ENCODE results near the gene DDX41.

Gene DDX41

DNA sequence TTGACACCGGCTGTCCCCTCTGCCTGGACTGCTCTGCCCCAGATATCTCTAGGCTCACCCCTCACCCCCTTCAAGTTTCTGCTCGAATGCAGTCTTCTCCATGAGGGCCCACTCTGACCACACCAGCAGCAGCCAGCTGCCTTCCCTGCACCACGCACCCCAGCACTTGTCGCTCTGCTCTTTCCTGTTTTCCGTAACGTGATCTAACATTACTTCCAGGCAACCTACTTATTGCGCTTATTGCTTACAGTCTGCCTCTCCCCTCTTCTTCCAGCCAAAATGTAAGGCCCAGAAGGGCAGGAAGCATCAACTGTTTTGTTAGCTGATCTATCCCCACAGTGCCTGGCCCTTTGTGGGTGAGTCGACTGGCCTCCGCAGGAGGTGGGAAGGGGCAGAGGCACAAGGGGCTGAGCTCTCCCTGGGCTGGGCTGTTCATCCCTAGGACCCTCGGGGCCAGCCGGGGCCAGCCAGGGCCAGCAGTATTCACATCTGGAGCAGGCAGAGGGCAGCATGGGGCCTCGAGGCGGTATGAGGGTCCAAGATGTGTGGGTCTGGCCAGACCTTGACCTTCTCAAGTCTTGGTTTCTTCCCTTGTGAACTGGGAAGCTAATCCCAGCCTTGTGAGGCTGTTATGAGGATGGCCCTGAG, 31.7 kb downstream of the DDX41 start:
- TF ChIP-seq POLR2A (IDR thresholded peaks at IDR 0.05; ENCODE audit: low read depth, low read length), result no peak
- TF ChIP-seq TAF1 (IDR thresholded peaks at IDR 0.05; ENCODE audit: borderline replicate concordance, low read depth, low read length), result no peak
- peak; percentile 27; the same call in 1 of the 2 replicates for TF ChIP-seq POLR2AphosphoS5 (IDR thresholded peaks at IDR 0.05; ENCODE audit: low read depth, low read length)
- FAIRE-seq (no peak), DNase-seq (ENCODE audit: insufficient read length) (no peak)

DNA sequence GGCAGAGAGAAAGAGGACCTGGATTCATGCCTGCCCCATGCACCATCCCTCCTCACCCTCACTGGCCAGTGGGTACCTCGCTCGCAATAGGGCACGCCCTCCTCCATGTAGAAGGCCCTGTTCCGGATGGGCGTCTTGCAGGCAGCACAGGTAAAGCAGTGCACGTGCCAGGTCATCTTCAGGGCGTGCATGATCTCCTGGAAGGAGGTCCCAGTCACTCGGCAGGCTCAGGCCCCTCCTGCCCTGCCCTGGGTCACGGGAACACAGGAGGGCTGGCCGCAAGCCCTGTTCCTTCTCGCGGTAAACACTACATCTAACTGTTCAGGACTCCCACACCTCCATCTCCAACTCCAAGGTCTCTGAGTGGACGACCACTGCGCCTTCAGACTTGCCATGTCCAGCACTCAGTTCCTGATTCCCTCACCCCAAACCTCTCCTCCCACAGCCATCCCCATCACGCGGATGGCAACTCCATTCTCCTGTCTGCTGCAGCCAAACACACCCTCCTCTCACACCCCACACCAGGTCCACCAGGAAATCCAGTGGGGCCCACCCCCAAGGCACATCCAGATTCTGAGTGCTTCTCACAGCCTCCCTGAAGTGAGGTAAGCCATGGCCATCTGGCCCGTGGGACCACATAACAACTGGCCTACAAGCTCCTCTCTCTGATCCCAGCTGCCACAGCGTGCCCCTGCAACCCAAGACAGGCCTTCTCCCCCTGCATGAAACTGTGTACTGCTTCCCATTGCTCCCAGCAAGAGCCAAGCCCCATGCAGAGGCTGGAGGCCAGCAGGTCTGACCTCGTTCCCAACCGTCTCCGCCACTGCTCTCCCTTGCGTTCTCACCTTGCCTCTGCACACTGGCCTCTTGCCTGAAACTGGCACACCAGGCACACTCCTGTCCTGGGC, 32.5 kb downstream of the DDX41 start:
- no peak for FAIRE-seq
- DNase-seq (ENCODE audit: insufficient read length), result no peak
- TF ChIP-seq POLR2A (IDR thresholded peaks at IDR 0.05; ENCODE audit: low read depth, low read length) (peak; percentile 57), TAF1 (IDR thresholded peaks at IDR 0.05; ENCODE audit: borderline replicate concordance, low read depth, low read length) (no peak), POLR2AphosphoS5 (IDR thresholded peaks at IDR 0.05; ENCODE audit: low read depth, low read length) (peak; percentile 54)

DNA sequence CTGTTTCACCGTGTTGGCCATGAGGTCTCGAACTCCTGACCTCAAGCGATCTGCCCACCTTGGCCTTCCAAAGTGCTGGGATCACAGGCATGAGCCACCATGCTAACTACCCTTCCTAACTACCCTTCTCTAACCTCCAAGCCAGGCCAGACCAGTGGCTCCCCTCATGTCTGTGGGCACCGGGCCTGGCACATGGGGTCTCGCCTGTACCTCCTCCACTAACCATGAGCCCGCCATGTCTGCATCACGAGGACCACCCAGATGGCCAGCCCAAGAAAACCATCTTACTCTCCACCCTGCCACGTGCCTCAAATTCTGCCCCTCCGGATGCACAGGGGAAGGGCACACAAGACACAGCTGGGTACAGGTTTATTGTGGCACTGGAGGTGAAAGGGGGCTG, 33.7 kb downstream of the DDX41 start:
- DNase-seq (ENCODE audit: insufficient read length) (no peak), FAIRE-seq (no peak)
- no peak for TF ChIP-seq POLR2AphosphoS5 (IDR thresholded peaks at IDR 0.05; ENCODE audit: low read depth, low read length)
- no peak for TF ChIP-seq TAF1 (IDR thresholded peaks at IDR 0.05; ENCODE audit: borderline replicate concordance, low read depth, low read length)
- TF ChIP-seq POLR2A (IDR thresholded peaks at IDR 0.05; ENCODE audit: low read depth, low read length), result no peak; the same call in 1 of the 2 replicates

DNA sequence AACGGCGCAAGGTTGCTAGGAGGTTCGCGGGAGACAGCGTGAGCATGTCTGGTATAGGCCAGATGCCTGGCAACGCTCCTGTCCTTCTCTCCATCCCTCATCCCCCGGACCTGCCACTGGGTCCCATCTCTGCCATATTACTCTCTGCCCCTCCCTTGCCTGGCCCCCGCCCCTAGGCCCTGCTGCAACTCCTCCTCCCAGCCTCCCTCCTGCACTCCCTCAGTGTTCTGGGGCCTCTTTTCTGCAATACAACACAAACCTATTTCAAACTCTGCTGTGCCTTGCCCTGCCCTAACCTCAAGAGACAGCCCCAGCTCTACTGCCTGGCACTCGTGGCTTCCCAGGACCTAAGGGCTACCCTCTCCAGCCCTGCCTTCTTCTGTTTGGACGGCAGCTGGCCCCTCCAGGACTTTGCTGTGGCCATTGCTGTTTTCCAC, 34.4 kb downstream of the DDX41 start:
- no peak for FAIRE-seq
- DNase-seq (ENCODE audit: insufficient read length), result no peak
- peak; percentile 28; the same call in 1 of the 2 replicates for TF ChIP-seq POLR2AphosphoS5 (IDR thresholded peaks at IDR 0.05; ENCODE audit: low read depth, low read length)
- no peak for TF ChIP-seq POLR2A (IDR thresholded peaks at IDR 0.05; ENCODE audit: low read depth, low read length)

DNA sequence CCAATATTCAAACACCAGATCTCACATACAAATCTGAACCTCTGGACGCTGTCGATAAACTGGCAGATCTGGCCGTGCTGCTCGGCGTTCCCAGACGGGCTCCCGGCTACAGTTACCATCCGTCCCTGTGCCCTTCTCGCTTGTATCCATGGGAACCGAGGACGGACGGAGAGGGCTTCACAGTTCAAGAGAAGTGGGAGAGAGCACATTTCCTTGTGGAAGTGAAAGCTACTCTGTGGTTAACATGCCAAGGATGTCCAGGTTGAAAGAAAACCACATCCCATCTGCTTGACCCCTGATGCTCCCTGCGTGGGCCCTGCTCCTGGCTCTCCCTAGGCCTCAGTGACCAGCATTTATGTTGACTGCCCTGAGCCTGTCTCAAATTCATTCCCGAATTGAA, 37.0 kb downstream of the DDX41 start:
- DNase-seq (ENCODE audit: insufficient read length), result no peak
- TF ChIP-seq POLR2A (IDR thresholded peaks at IDR 0.05; ENCODE audit: low read depth, low read length) (no peak), TAF1 (IDR thresholded peaks at IDR 0.05; ENCODE audit: borderline replicate concordance, low read depth, low read length) (no peak), POLR2AphosphoS5 (IDR thresholded peaks at IDR 0.05; ENCODE audit: low read depth, low read length) (no peak)
- FAIRE-seq, result no peak

DNA sequence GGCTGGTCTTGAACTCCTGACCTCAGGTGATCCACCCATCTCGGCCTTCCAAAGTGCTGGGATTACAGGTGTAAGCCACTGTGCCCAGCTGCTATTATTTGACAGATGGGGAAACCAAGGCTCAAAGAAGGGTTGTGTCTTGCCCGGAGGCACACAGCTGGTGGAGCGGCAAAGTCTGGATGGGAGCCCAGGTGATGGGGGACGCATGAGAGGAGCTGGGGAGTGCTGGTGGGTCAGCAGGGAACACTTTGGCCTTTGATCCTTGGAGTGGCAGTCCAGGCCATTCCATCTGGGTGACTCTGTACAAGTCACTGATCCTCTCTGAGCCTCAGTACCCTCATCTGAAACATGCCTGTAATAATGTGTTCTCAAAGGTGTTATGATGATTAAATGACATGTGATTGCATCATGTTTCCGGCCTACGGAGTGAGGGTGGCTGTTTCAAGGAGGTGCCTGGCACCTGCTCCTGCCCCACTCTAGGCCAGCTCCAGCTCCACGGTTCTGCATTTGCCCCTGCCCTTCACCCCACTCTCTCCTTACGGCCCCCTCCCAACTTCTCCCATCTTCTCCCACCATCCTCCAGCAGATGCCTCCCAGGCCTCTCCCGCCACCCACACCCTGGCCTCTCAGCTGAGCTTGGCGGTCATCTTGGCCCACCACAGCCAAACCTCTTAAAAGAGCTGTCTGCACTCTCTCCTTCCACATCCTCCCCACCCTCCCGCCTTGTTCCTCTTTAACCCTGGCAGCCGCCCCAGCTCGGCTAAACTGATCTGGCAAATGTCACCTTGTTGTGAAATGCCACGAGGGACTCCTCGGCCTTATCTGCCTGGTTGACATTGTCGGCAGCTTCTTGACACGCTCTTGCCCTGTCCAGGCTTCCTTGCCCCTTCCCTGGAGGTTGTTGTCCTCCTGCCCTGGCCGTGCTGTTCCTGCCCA, 37.8 kb downstream of the DDX41 start:
- DNase-seq (ENCODE audit: insufficient read length) (no peak), FAIRE-seq (no peak)
- no peak for TF ChIP-seq POLR2A (IDR thresholded peaks at IDR 0.05; ENCODE audit: low read depth, low read length)
- TF ChIP-seq POLR2AphosphoS5 (IDR thresholded peaks at IDR 0.05; ENCODE audit: low read depth, low read length), result no peak
- no peak for TF ChIP-seq TAF1 (IDR thresholded peaks at IDR 0.05; ENCODE audit: borderline replicate concordance, low read depth, low read length)

DNA sequence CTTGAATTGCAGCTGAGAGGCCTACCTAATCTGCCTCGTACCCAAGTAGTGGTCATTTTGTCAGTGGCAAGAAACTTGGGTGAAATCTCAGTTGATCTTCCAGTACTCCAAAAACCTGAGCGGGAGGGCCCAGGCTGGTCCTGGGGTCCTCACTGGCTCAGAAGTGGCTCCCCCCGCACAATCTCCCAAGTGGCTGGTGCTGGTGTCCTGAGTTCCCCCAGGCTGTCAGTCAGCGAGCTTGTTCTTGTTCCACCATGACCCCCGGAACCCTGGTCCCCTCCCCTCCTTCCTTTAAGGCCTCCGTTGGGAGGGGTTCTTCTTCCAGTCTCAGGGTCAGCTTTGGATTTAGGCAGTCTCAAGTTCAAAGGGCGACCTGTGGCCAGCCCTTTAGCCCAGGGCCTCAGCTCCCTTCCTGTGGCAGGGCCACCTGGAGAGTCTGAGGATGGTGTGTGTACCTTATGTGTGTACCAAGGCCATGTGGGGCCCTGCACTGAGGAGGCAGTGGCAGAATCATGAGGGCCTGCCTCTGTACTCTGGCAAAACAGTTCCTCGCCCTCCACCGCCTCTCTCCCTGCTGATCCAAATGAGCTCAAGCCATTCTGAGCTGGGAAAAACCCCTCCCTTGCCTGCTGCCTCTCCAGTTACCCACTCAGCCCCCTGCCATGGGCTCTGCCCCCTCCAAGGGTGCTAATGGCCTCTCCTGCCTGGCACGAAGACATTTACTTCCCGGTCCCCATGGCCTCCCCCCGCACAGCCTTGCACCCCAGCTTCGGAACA, 38.9 kb downstream of the DDX41 start:
- FAIRE-seq (no peak), DNase-seq (ENCODE audit: insufficient read length) (no peak)
- TF ChIP-seq POLR2AphosphoS5 (IDR thresholded peaks at IDR 0.05; ENCODE audit: low read depth, low read length), result no peak
- no peak for TF ChIP-seq POLR2A (IDR thresholded peaks at IDR 0.05; ENCODE audit: low read depth, low read length)
- no peak for TF ChIP-seq TAF1 (IDR thresholded peaks at IDR 0.05; ENCODE audit: borderline replicate concordance, low read depth, low read length)

DNA sequence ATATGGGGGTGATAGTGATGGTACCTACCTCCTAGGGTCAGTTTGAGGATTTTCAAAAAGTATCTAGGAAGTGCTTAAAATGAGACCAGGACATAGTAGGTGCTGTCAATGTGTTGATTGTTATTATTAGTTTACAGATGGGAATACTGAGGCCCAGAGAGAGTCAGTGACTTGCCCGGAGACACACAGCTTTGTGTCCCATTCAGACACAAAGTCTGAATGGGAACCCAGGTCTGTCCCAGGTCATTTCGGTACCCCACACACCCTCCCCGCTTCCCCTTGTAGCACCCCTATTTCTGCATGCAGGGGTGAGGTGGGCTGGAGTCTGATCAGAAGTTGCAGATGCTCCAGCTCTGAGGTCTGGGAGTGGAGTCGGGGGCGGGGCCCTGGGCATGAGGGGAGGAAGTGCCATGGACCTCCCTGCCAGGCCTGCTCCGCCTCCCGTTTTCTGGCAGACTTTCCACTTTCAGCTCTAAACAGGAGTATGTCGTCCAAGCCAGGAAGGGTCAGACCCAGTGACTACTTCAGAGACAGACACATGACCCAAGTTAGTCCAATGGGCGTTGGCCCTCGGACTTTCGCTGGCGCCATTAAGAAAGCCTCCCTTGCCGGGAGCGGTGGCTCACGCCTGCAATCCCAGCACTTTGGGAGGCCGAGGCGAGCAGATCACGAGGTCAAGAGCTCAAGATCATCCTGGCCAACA, 40.1 kb downstream of the DDX41 start:
- TF ChIP-seq TAF1 (IDR thresholded peaks at IDR 0.05; ENCODE audit: borderline replicate concordance, low read depth, low read length), result no peak
- no peak for TF ChIP-seq POLR2A (IDR thresholded peaks at IDR 0.05; ENCODE audit: low read depth, low read length)
- TF ChIP-seq POLR2AphosphoS5 (IDR thresholded peaks at IDR 0.05; ENCODE audit: low read depth, low read length), result no peak
- DNase-seq (ENCODE audit: insufficient read length), result no peak
- FAIRE-seq, result no peak

DNA sequence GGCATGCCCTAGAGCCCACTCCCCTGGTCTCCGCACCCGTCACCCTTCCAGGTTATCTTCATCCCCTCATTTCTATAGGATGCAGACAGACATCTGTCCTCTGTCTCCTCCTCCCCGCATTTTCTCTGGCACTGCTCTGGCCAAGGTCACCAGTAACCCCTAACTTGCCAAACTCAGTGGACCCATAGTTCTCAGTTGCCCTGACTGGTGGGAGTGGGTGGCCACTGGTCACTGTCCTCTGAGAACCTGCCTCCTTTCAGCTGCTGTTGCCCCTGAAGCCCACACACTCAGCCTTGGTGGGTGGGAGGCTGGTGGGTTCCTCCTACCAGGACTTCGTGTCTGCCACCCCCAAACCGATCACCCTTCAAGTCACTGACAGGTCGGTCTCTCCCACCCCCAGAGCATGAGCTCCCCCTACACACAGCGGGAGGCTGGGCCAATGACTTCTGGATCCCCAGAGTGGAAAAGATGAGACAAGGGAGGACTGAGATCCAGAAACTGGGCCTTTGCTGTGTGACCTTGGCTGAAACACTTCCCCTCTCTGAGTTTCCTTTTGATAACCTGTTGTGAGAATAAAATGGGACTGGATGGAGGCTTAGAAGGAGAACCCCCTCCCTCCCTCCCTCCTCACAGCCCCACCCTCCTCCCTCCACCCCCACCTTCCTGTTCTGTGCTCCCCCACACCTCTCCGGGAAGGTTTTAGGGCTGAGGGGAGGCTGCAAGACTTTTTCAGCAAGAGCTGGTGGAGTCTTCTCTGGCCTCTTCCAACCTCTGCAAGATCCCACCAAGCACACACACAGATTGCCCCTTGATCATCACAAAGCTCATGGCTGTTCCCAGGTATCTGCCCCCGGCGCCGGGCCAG, 41.0 kb downstream of the DDX41 start:
- TF ChIP-seq POLR2A (IDR thresholded peaks at IDR 0.05; ENCODE audit: low read depth, low read length) (no peak), TAF1 (IDR thresholded peaks at IDR 0.05; ENCODE audit: borderline replicate concordance, low read depth, low read length) (no peak), POLR2AphosphoS5 (IDR thresholded peaks at IDR 0.05; ENCODE audit: low read depth, low read length) (no peak)
- DNase-seq (ENCODE audit: insufficient read length) (no peak), FAIRE-seq (no peak)
